Ascending aorta (tissue), 2 donors: ENCODE measurements around the gene CBX7. TPM values are rescaled to one million over a fixed set of nuclear protein-coding genes. Genes with fewer than 3 reads are reported as not detected.

Experiments used
- DNase-seq, 2 donors: peaks; one replicate each; pipeline ENCODE4 v3.0.0-alpha.2; 2019; ENCODE audit warnings: low spot score in 2 of 2
- H3K27ac ChIP-seq, 2 donors: fragments of 200-600 bp; sonication (generic); one replicate each; pipeline ENCODE4 v1.5.1; 2016 to 2017; ENCODE audit warnings: mild to moderate bottlenecking in 1 of 2
- H3K27me3 ChIP-seq: fragments of 200-600 bp; sonication (generic); one replicate; pipeline ENCODE4 v1.5.1; 2017
- H3K36me3 ChIP-seq, 2 donors: fragments of 200-600 bp; sonication (generic); one replicate each; pipeline ENCODE4 v1.5.1; 2016
- H3K4me1 ChIP-seq, 2 donors: fragments of 200-600 bp; sonication (generic); one replicate each; pipeline ENCODE4 v1.5.1; 2016 to 2017; ENCODE audit warnings: mild to moderate bottlenecking in 1 of 2
- H3K4me3 ChIP-seq, 2 donors: fragments of 200-600 bp; sonication (generic); one replicate each; pipeline ENCODE4 v1.5.1; 2016 to 2017; ENCODE audit warnings: mild to moderate bottlenecking in 1 of 2
- H3K9me3 ChIP-seq, 2 donors: fragments of 200-600 bp; sonication (generic); one replicate each; pipeline ENCODE4 v1.5.1; 2016
- intact Hi-C: fragments of 100-400 bp; cut with DNase I; formaldehyde crosslinking; loops from one replicate; pipeline ENCODE4 v1.15.1; 2023
- total RNA-seq: library from RNA; depleted of rRNA; stranded (reverse); fragments of >200 nt; gene quantifications from one replicate; pipeline ENCODE4 v1.1.0, GENCODE V29; 2016
- TF ChIP-seq, protein P1 (sequence below), 3 experiments: fragments of 200-600 bp in 2 of 3; fragments of 450-650 bp in 1 of 3; sonication (generic) in 2 of 3; IDR thresholded peaks; one replicate each; pipeline ENCODE4 v1.5.1; 2016 to 2019; ENCODE audit warnings: antibody characterized with exemption in 3 of 3, mild to moderate bottlenecking in 1 of 3, moderate library complexity in 1 of 3

CBX7 gene
- total RNA-seq, 1 donor from 2014 or later = 261 TPM

DNA sequence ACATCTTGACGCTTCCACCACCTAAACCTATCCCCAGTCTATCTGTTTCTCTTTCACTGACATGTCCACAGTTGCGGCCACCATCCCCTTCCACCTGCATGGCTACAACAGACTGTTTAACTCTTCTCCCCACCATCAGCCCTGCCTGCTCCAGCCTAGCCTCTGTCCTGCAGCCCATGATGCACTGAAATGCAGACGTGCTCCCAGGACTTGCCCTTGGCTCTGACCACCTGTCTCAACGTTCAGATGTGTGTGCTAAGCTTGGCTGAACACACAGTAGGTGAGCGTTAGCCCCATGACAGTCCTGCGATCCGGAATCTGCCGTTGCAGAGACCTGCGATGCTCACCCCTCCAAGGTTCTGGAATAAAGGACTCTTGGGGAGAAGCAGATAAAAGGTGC is 22.7 kb downstream of the CBX7 start:
- no peak for DNase-seq
- intact Hi-C loops = no loop called here
- Histone ChIP-seq H3K36me3 (peaks cover 27 to 56% of the 10 kb centered on the region in 2 donors), H3K9me3 (no peaks in the 10 kb centered on the region), H3K27ac (no peak overlapping the region), H3K4me3 (no peak overlapping the region), H3K4me1 (no peaks in the 10 kb centered on the region), H3K27me3 (no peaks in the 10 kb centered on the region)
- TF ChIP-seq, protein P1, sequence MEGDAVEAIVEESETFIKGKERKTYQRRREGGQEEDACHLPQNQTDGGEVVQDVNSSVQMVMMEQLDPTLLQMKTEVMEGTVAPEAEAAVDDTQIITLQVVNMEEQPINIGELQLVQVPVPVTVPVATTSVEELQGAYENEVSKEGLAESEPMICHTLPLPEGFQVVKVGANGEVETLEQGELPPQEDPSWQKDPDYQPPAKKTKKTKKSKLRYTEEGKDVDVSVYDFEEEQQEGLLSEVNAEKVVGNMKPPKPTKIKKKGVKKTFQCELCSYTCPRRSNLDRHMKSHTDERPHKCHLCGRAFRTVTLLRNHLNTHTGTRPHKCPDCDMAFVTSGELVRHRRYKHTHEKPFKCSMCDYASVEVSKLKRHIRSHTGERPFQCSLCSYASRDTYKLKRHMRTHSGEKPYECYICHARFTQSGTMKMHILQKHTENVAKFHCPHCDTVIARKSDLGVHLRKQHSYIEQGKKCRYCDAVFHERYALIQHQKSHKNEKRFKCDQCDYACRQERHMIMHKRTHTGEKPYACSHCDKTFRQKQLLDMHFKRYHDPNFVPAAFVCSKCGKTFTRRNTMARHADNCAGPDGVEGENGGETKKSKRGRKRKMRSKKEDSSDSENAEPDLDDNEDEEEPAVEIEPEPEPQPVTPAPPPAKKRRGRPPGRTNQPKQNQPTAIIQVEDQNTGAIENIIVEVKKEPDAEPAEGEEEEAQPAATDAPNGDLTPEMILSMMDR (IDR thresholded peaks at IDR 0.05) = no peak

DNA sequence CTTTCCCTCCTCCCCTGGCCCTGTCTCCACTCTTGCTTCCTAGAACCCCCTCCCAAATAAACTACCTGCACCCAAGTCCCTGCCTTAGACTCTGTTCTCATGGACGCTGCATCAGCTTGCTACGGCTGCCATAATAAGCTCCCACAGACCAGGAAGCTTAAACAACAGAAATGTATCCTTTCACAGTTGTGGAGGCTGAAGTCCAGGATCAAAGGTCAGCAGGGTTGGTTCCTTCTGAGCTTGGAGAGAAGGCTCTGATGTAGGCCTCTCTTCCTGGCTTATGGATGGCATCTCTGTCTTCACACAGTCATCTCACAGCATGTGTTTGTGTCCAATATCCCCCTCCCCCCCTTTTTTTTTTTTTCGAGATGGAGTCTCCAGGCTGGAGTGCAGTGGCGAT is 23.4 kb downstream of the CBX7 start:
- DNase-seq = no peak

DNA sequence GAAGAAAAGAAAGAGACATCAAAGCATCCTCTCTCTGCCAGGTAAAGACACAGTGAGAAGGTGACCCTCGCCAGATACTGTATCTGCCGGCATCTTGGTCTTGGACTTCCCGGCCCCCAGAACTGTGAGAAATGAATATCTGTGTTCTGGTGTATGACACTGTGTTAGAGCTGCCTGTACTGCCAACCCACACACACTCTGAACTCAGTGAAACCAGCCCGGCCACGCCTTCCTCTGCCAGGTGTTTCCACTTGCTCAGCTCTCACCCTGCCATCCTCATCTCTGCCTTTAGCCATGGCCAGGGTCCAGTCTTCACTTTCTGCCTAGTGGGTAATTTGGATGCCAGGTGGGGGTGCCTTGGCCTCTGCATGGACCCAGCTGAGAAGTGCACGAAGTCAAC is 24.0 kb downstream of the CBX7 start:
- Histone ChIP-seq H3K9me3 (no peaks in the 10 kb centered on the region), H3K27ac (no peak overlapping the region), H3K27me3 (no peaks in the 10 kb centered on the region), H3K36me3 (peaks cover 17 to 43% of the 10 kb centered on the region in 2 donors), H3K4me1 (no peaks in the 10 kb centered on the region), H3K4me3 (no peak overlapping the region)
- TF ChIP-seq, protein P1 (IDR thresholded peaks at IDR 0.05) = no peak
- intact Hi-C loops = no loop called here
- DNase-seq = no peak

More for the DNA sequence above, 23.4 kb downstream of the CBX7 start:
- Histone ChIP-seq H3K27me3 (no peaks in the 10 kb centered on the region), H3K36me3 (peaks cover 23 to 49% of the 10 kb centered on the region in 2 donors), H3K4me3 (no peak overlapping the region), H3K27ac (no peak overlapping the region), H3K4me1 (no peaks in the 10 kb centered on the region), H3K9me3 (no peaks in the 10 kb centered on the region)
- intact Hi-C loops = no loop called here
- TF ChIP-seq, protein P1 (IDR thresholded peaks at IDR 0.05) = no peak

DNA sequence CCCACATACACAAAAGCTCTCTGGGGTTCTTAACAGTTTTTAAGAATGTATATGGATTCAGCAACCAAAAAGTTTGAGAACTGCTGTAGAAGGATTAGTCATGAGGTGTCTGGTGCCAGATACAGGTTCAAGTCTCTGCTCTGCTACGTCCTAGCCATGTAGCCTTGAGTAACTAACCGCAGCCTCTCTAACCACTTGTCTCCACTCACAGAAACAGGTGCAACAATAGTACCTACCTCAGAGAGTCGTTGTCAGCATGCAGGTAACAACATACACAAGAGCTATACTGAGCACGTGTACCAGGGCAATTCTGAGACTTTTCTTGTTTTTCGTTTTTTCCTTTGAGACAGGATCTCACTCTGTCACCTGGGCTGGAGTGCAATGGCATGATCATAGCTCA is 26.9 kb downstream of the CBX7 start:
- Histone ChIP-seq H3K27ac (no peak overlapping the region), H3K9me3 (no peaks in the 10 kb centered on the region), H3K36me3 (peaks cover 0 to 15% of the 10 kb centered on the region in 2 donors), H3K4me3 (no peak overlapping the region), H3K4me1 (no peaks in the 10 kb centered on the region), H3K27me3 (no peaks in the 10 kb centered on the region)
- no peak for DNase-seq
- intact Hi-C loops = no loop called here
- TF ChIP-seq, protein P1 (IDR thresholded peaks at IDR 0.05) = no peak

DNA sequence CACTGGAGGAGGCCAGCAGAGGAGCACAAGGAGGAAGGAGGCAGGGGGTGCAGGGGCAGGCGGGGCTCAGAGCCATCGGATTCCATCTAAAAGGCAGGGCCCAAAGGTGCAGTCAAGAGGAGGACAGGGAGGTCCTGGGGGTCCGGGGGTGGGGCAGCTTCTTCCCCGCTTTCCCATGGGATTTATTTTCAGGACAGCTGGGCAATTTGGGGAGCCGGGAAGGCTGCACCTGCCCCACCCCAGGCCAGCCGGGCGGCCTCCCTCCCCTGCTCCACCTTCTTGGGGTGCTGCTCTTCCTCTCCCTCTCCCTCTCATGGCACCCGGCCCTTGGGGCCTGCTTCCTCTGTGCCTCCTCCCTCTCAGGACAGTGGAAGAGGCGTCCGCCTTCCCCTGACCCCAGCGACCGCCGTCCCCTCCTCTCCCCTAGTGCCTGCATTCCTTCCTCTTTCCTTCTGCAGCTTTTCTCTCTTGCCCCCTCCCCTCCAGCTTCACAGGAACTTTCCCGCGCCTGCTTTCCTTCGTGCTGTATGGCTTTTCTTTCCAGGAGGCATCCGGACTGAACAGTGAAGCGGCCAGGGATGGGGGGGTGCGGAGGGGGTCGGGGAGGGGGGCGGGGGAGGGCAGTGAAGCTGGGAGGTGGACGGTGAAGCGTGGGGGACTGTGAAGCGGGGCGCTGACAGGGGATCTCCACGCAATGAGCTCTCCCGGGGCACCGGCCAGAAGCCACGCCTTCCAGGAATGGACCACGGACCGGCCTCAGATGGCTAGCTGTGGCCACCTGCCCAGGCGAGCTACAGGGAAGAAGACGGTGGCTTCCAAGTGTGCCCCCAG is 28.5 kb downstream of the CBX7 start:
- no peaks in the 10 kb centered on the region for H3K27me3 ChIP-seq
- H3K9me3 ChIP-seq = no peaks in the 10 kb centered on the region
- H3K36me3 ChIP-seq = peaks cover 0 to 3% of the 10 kb centered on the region in 2 donors
- TF ChIP-seq, protein P1 (IDR thresholded peaks at IDR 0.05) = no peak
- no peak overlapping the region for H3K27ac ChIP-seq
- no peak for DNase-seq
- H3K4me3 ChIP-seq = no peak overlapping the region
- no peaks in the 10 kb centered on the region for H3K4me1 ChIP-seq
- intact Hi-C loops = loop anchor here (5.0 kb wide), 2 partner anchors 117 to 357 kb away; no protein-coding TSS in a partner anchor
